Left kidney (tissue), 2 donors: ENCODE data around the gene ASTN2. TPM values are rescaled to one million over a fixed set of nuclear protein-coding genes. Genes with fewer than 3 reads are reported as not detected.

Experiments used
- DNase-seq: peaks from one replicate; pipeline ENCODE4 v3.0.0-alpha.2; 2013
- polyA plus RNA-seq: library from polyadenylated mRNA; unstranded; fragments of 120-200 nt; gene quantifications from one replicate; pipeline ENCODE4 v1.2.1, GENCODE V29; 2013; ENCODE audit not compliant: insufficient read length

The ASTN2 gene
- polyA plus RNA-seq, 1 donor = 17.2 TPM

- no peak for DNase-seq
Measured at GRCh38 chr9:116504893-116505480, 909.9 kb downstream of the ASTN2 start.

DNA sequence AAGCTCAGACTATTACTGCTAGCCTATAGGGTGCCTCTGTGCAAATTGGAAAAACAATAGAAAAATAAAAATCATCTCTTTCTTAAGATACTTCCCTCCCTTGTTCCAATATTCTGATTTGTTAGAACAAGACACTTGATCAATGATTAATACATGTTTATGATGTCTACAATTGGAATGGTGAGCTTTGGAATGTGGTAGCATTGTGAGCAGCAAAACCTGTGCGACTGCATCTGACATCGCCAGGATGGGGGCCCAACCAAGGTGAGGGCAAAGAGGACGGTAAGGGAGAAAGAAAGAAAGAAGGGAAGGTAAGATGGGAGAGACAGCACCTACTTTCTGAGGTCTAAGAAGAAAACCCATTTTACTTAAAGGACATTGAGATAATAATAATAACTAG lies 910.8 kb downstream of the ASTN2 start:
- DNase-seq = no peak

GRCh38 chr9:116502746-116503145 lies 912.1 kb downstream of the ASTN2 start:
- no peak for DNase-seq

DNA sequence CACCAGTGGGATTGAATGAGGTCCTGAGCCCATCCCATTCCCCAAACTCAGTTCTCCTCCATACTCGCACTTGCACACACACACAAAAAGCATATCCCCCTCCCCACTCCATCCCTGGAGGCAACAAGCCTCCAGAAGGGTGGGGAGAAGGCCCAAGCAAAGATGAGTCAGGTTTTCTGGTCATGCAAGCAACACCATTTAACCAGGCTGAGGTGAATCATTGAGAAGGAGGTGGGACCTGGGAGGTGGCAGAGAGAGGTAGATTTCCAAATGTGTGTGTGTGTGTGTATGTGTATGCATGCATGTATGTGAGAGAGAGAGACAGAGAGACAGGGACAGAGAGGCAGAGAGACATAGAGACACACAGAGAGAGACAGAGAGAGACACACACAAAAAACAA lies 913.0 kb downstream of the ASTN2 start:
- no peak for DNase-seq

DNA sequence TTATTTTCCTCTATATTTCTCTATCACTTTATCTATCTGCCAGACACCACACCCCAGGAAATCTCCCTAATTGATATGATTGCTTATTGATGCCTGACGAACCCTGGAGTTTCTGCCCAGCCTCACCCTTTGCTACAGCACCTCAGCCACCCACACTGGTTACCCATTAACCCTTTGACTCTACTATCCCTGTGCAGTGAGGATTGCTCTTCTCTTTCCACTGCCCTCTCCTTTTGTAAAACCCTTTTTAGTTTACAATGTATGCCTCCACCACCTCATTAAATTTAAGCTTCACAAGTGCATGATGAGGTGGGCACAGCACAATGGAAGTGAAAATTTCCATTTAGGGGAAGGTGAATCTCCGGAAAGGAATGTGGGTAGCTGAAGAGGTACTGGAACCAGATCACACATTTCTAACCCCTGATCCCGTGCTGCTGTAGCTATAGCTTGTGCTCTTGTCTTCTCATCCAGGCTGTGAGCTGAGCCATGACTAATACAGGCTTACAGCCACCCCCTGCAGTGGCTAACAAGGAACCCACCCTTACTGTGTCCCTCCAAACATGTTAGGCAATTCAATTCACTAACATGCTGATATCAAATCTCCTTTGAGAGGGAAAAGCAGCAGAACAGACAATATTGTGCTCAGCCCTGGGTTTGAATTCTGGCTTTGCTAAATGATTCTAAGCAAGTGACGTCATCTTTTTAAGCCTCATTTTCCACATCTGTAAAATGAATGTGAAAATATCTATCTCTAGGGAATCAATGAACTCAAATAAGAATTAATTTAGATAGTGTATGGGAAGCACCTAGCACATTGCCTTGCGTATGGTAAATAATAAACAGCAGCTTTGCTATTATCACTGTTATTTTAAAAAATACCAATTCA lies 914.6 kb downstream of the ASTN2 start:
- DNase-seq = no peak

GRCh38 chr9:116499434-116499833 lies 915.4 kb downstream of the ASTN2 start:
- no peak for DNase-seq

- no peak for DNase-seq
Measured at GRCh38 chr9:116497095-116497890, 917.6 kb downstream of the ASTN2 start.

GRCh38 chr9:116496167-116496566 lies 918.7 kb downstream of the ASTN2 start:
- DNase-seq = no peak

GRCh38 chr9:116495725-116496124 lies 919.1 kb downstream of the ASTN2 start:
- DNase-seq = no peak

DNA sequence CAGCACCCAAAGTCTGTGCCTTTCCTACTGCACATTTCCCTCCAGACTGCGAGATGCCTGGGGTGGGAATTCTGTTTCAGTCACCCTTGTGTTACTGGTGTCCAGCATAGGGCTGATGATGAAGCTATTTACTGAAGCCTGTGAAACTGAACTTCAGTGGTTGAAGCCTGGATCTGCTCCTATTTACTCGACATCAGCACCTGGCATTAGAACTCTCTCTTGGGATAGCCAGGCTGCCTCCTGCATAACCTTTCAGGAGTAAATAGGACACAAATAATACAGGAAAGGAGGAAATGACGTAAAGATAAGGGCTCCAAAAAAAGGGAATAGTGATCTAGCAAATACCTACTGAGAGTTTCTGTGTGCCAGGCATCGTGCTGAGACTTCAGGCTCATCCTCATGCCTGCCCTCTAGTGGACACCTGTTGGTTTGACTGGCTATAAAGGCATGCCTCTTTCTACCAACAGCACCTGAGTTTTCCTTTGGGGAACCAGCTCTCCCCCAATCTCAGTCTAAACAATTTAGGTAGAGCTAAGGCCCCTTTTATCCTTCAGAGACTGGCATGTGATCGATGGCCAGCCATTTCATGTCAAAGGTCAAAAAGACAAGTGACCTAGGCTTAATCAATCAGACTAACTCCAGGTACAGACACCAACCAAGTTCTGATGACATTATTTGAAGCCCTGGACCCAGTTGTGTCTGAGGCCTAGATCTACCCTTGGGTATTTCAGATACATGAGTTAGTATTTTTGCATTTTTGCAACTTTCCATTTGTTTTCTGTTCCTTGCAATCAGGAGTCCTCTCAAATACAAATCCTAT lies 919.8 kb downstream of the ASTN2 start:
- no peak for DNase-seq

DNA sequence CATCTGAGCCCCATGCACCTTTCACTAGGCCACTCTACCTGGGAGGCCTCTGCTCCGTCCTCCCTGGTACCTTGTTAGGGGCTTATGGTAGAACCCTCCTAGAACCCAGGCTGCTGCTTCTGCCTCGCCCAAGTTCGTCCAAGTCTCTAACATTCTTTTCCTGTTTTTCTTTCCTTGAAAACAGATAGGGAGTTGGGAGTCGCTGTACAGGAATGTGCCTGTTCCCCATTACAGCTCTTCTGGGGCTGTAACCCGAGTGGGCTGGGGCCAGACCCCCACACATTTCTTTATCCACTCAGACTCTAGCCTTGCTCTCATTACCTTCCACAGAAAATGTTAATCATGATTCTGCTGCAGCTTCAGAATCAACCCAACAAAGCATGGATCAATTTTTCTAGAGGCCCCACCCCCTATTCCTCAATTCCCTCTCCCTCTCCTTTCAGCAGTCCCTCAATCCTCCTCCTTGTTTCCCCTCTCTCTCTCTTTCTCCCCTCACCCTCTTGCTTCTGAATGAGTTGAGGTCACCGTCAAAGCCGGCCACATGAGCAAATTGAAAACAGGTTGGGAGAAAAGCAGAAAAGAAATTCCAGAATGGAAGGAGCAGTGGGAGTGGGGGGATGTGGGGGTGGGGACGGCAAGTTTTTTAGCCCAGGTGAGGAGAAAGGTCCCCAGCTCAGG lies 921.5 kb downstream of the ASTN2 start:
- DNase-seq = no peak

- no peak for DNase-seq
Measured at GRCh38 chr9:116491659-116492058, 923.2 kb downstream of the ASTN2 start.

DNA sequence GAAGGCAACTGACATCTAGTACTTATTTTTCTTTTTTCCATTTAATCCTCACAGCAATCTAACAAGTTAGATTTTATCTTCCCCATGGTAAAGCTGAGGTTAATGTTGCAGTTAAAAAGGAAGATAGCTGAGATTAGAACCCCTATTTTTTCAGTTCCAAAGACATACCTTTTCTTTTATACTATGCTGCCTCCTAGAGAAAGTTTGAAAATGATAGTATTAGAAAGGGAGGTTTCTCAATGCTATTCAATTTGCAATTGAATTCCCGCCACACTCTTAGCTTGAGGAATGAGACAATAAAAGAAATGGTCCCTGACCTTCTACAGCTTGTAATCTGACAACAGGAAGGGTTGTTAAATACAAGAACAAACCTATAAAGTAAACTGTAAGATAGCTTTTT lies 923.6 kb downstream of the ASTN2 start:
- no peak for DNase-seq

DNA sequence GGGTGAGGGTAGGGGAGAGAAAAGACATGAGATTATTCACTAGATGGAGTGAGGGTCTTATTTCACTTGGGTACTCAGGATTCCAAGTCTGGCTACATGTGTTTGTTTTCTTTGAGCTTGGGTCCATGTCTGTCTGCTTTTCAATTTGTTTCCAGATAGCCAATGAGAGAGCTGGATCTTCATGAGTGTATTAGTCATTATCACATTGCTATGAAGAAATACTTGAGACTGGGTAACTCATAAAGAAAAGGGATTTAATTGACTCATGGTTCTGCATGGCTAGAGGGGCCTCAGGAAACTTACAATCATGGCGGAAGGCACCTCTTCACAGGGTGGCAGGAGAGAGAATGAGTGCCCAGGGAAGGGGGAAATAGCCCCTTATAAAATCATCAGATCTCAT lies 924.5 kb downstream of the ASTN2 start:
- no peak for DNase-seq

DNA sequence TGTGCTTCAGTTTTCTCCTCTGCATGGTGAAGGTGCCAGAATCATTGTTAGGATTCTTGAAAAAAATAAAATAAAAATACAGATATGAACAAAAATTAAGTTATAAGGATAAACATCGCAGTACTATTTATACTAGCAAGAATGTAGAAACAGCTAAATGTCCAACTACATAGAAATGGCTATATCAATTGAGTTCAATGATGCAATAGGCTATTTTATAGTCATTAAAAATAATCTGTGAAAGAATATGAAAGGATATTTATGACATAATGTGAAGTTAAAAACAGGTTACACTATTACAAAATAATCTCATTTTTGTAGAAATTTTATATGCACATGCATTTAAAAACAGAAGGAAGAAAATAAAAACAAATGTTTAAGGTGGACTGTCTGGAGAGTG lies 926.5 kb downstream of the ASTN2 start:
- DNase-seq = no peak

DNA sequence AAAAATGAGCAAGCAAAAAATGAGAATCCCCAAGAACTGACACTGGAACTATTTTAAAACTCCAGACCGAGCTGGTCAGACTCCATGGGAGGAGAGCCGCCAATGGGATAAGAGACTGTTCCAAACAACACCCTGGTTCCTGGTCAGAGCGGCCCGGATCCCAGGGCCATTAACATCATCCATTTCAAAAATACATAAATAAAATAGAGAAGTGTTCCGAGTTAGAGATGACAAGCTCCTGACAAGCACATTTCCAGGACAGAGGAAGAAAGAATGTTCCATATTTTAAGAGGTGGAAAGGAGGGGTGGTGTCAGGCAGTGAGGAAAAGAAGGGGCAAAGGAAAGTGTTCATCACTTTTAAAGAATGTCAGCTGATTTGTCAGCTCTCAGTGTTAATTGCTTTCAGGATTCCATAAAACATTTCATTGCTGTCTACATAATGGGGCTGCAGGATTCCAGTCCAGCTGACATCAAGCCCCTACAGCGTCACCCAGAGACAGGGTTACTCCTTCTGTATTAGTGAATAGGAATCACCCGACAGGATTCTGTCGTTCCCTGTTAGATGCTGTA lies 930.3 kb downstream of the ASTN2 start:
- DNase-seq = no peak

DNA sequence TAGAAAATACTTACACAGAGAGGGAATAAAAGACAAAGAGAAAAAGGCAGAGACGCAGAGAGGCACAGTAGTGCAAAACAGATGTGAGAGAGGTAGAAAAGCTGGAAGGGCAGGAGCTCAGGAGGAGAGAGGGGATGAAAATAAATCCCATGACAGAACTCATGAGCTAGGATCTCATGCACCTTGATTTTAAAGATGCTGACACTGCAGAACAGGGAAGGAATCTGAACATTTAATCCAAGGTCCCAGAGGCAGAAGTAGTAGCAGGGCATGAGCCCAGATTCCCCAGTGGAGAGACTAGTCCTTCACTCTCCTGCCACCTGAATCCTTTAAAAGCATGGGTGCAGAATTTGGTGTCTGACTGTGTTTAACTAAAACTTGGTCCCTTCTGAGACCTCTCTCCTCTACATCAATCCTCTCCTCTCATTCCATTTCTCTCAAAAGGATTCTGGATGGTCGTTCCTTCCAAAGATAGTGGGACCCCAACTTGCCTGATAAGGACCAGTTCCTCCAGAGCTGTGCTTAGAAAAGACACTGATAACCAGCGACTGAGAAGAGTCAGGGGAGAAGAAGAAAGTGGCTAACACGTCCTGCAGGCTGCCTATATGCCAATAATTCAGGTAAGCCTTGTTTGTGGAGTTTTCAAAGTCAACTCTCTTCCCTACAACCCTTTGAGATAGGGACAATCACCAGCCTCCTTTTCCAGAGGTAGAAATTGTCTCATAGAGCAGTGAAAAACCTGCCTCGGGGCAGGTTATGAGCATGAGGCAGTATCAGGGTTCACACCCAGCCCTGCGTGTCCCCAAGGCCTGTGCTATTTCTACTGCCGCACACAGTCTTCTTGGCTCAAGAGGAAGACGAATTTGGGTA lies 931.0 kb downstream of the ASTN2 start:
- no peak for DNase-seq

GRCh38 chr9:116482740-116483139 lies 932.1 kb downstream of the ASTN2 start:
- no peak for DNase-seq

GRCh38 chr9:116480700-116481099 lies 934.2 kb downstream of the ASTN2 start:
- no peak for DNase-seq

- DNase-seq = no peak
Measured at GRCh38 chr9:116479967-116480366, 934.9 kb downstream of the ASTN2 start.
